Measurements from ENCODE around the gene THAP9.
"Not testable (repeated sequence)": the region's sequence is repeated elsewhere in the genome, so short reads cannot be mapped to it uniquely, and the experiment has no call there.

DNA sequence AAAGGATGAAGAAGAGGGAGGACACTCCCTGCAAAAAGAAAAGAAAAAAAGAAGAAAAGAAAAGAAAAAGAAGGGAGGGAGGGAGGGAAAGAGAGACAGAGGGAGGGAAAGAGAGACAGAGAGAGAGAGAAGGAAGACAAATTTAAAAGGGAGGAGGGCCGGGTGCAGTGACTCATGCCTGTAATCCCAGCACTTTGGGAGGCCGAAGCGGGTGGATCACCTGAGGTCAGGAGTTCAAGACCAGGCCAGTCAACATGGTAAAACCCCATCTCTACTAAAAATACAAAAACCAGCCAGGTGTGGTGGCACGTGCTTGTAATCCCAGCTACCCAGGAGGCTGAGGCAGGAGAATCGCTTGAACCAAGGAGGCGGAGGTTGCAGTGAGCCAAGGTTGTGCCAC, 34.5 kb upstream of the THAP9 start:
- TF ChIP-seq SUZ12 (IDR thresholded peaks at IDR 0.05); FOXM1 (IDR thresholded peaks at IDR 0.05; ENCODE audit: borderline replicate concordance); HDGF (IDR thresholded peaks at IDR 0.05; ENCODE audit: borderline replicate concordance); FOXK2 (IDR thresholded peaks at IDR 0.05): not testable (repeated sequence)
